HepG2 (cell line): ENCODE measurements around the gene SLC1A5. TPM values are rescaled to one million over a fixed set of nuclear protein-coding genes. Genes with fewer than 3 reads are reported as not detected.

ENCODE experiments used
- BRD4 ChIP-seq: sonication (generic); formaldehyde crosslinking; IDR thresholded peaks from 2 replicates; pipeline ENCODE4 v1.4.0; 2020; ENCODE audit warnings: missing genetic modification reagents
- FOXC1 ChIP-seq: sonication (generic); formaldehyde crosslinking; IDR thresholded peaks from 2 replicates; pipeline ENCODE4 v1.8.0; 2022; ENCODE audit warnings: mild to moderate bottlenecking, missing genetic modification reagents, borderline replicate concordance
- GTF2F1 ChIP-seq: fragments of 150-350 bp; IDR thresholded peaks from 2 replicates; pipeline ENCODE4 v1.6.1; 2014; ENCODE audit warnings: low read length
- HNRNPH1 ChIP-seq: fragments of 200-400 bp; formaldehyde crosslinking; optimal IDR thresholded peaks from 2 replicates; pipeline ENCODE3; 2017; ENCODE audit warnings: mild to moderate bottlenecking, low read depth, low read length
- NFKB2 ChIP-seq: sonication (generic); formaldehyde crosslinking; IDR thresholded peaks from 2 replicates; pipeline ENCODE4 v1.4.0; 2020; ENCODE audit warnings: missing genetic modification reagents, borderline replicate concordance
- NFYB ChIP-seq: sonication (generic); formaldehyde crosslinking; IDR thresholded peaks from 2 replicates; pipeline ENCODE4 v1.4.0; 2020; ENCODE audit warnings: missing genetic modification reagents
- NKX3-1 ChIP-seq: sonication (generic); formaldehyde crosslinking; IDR thresholded peaks from 2 replicates; pipeline ENCODE4 v1.5.0; 2020; ENCODE audit warnings: missing genetic modification reagents
- POLR2A ChIP-seq, 2 experiments: IDR thresholded peaks; 2 replicates each; pipeline ENCODE4 v1.6.1; 2011; ENCODE audit warnings: low read depth in 2 of 2, low read length in 2 of 2, mild to moderate bottlenecking in 1 of 2, moderate library complexity in 1 of 2; ENCODE audit not compliant: insufficient read depth in 1 of 2
- RBAK ChIP-seq: sonication (generic); formaldehyde crosslinking; IDR thresholded peaks from 2 replicates; pipeline ENCODE4 v1.5.1; 2020; ENCODE audit warnings: mild to moderate bottlenecking, missing genetic modification reagents
- REXO4 ChIP-seq: sonication (generic); formaldehyde crosslinking; IDR thresholded peaks from 2 replicates; pipeline ENCODE4 v1.8.0; 2022; ENCODE audit warnings: missing genetic modification reagents, mild to moderate bottlenecking, borderline replicate concordance
- SOX6 ChIP-seq, 2 experiments: fragments of 450-650 bp in 1 of 2; sonication (generic) in 1 of 2; formaldehyde crosslinking in 1 of 2; IDR thresholded peaks; 2 replicates each; pipeline versions ENCODE4 v1.4.0 to v1.6.1; 2017 to 2020; ENCODE audit warnings: antibody characterized with exemption in 1 of 2, mild to moderate bottlenecking in 1 of 2, missing genetic modification reagents in 1 of 2
- STAG1 ChIP-seq: sonication (generic); formaldehyde crosslinking; IDR thresholded peaks from 2 replicates; pipeline ENCODE4 v1.4.0; 2020; ENCODE audit warnings: missing genetic modification reagents
- TEAD3 ChIP-seq: optimal IDR thresholded peaks from 2 replicates; pipeline ENCODE3; 2016; ENCODE audit warnings: borderline replicate concordance
- ZNF138 ChIP-seq: sonication (generic); formaldehyde crosslinking; IDR thresholded peaks from 2 replicates; pipeline ENCODE4 v1.5.0; 2020; ENCODE audit warnings: mild to moderate bottlenecking, low read depth, missing genetic modification reagents
- ZNF180 ChIP-seq: sonication (generic); formaldehyde crosslinking; IDR thresholded peaks from 2 replicates; pipeline ENCODE4 v1.4.0; 2020; ENCODE audit warnings: low read depth, missing genetic modification reagents, borderline replicate concordance
- polyA plus RNA-seq, 8 experiments: library from polyadenylated mRNA; depleted of rRNA in 3 of 8; stranded (reverse) in 7 of 8; unstranded in 1 of 8; fragments of >200 nt; fragmentation: Illumina TruSeq in 4 of 8; extraction: Trizol in 4 of 8; gene quantifications; 2 replicates each; pipeline versions ENCODE4 v1.2.1 to v1.2.3, GENCODE V29; 2011 to 2016; ENCODE audit warnings: low read depth in 4 of 8, missing spikeins in 1 of 8, mixed read lengths in 1 of 8; ENCODE audit not compliant: insufficient read depth in 1 of 8
- total RNA-seq, 5 experiments: library from RNA; depleted of rRNA; stranded (reverse); fragments of >200 nt; fragmentation: Illumina TruSeq; extraction: Trizol; gene quantifications; 2 replicates each; pipeline ENCODE4 v1.2.3, GENCODE V29; 2016; ENCODE audit warnings: low read depth in 1 of 5
- TF ChIP-seq, protein P1 (sequence below): sonication (generic); formaldehyde crosslinking; IDR thresholded peaks from 2 replicates; pipeline ENCODE4 v1.4.0; 2020; ENCODE audit warnings: mild to moderate bottlenecking, missing genetic modification reagents
- TF ChIP-seq, protein P2 (sequence below): IDR thresholded peaks from 2 replicates; pipeline ENCODE4 v1.6.1; 2018; ENCODE audit warnings: missing genetic modification reagents, mild to moderate bottlenecking, missing compliant biosample characterization
- TF ChIP-seq, protein P3 (sequence below): sonication (generic); formaldehyde crosslinking; IDR thresholded peaks from 2 replicates; pipeline ENCODE4 v1.4.0; 2020; ENCODE audit warnings: low read depth, mild to moderate bottlenecking, missing genetic modification reagents
- TF ChIP-seq, protein P4 (sequence below): sonication (generic); formaldehyde crosslinking; IDR thresholded peaks from 2 replicates; pipeline ENCODE4 v1.5.0; 2020; ENCODE audit warnings: missing genetic modification reagents
- TF ChIP-seq, protein P5 (sequence below): sonication (generic); formaldehyde crosslinking; IDR thresholded peaks from 2 replicates; pipeline ENCODE4 v1.4.0; 2020; ENCODE audit warnings: missing genetic modification reagents, borderline replicate concordance
- TF ChIP-seq, protein P6 (sequence below): sonication (generic); formaldehyde crosslinking; IDR thresholded peaks from 2 replicates; pipeline ENCODE4 v1.5.0; 2020; ENCODE audit warnings: missing genetic modification reagents

The SLC1A5 gene
- total and polyA plus RNA-seq, 2 of the 13 experiments (the other 11 are each of a cell fraction or from before 2014, with no cell fraction given) = 120 to 159 TPM

DNA sequence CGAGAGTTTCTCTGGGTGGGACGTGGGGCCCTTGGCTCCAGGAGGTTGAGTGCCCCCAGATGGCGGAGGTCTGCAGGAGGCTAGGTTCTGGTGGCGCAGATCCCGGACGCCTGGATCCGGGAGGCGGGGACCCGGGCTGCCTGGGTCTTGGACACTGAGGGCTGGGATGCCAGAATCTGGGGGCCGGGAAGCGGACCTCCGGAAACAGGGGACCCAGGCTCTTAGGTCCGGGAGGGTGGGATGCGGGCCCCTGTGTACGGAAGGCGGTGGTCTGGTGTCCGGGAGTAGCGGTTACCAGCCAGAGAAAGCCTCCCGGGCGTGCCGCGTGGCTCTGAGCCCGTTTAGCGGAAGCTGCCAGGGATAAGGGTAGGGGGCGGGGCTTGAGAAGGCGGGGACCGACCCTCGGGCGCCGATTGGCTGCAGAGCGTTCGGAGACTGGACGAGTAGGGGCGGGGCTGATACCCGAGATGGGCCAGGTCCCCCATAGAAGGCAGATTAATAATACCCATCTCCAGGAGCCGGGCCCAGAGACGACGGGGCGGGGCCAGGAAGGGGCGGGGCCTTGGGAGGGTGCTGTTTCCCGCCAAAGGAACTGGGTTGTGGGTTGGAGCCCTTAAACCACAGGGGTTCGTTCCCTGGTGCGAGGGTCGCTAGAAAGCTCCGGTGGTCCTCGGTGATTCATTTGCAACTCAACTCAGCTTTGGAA lies at the start of gene SLC1A5 (continued):
- TF ChIP-seq, protein P1, sequence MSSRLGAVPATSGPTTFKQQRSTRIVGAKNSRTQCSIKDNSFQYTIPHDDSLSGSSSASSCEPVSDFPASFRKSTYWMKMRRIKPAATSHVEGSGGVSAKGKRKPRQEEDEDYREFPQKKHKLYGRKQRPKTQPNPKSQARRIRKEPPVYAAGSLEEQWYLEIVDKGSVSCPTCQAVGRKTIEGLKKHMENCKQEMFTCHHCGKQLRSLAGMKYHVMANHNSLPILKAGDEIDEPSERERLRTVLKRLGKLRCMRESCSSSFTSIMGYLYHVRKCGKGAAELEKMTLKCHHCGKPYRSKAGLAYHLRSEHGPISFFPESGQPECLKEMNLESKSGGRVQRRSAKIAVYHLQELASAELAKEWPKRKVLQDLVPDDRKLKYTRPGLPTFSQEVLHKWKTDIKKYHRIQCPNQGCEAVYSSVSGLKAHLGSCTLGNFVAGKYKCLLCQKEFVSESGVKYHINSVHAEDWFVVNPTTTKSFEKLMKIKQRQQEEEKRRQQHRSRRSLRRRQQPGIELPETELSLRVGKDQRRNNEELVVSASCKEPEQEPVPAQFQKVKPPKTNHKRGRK = no peak
- TF ChIP-seq RBAK (CRISPR knock-in tag) (no peak), GTF2F1 (no peak), STAG1 (no peak), TEAD3 (CRISPR knock-in tag) (peak; percentile 57), NKX3-1 (CRISPR knock-in tag) (no peak), ZNF138 (CRISPR knock-in tag) (no peak), REXO4 (no peak), HNRNPH1 (no peak), BRD4 (CRISPR knock-in tag) (no peak), ZNF180 (CRISPR knock-in tag) (no peak), SOX6 (IDR thresholded peaks at IDR 0.05) (no peak), SOX6 (CRISPR knock-in tag; IDR thresholded peaks at IDR 0.05) (peak; percentile 64; the same call in 1 of the 2 replicates), NFKB2 (0 out of 2 replicates have a peak, but pooled peaks have one; percentile 20), POLR2A (IDR thresholded peaks at IDR 0.05; ENCODE audit: insufficient read depth in 1 of 2, low read depth in 2 of 2, low read length in 2 of 2) (peak; percentile 99 to 100), NFYB (CRISPR knock-in tag) (peak; percentile 85), FOXC1 (CRISPR knock-in tag) (peak; percentile 77)
- TF ChIP-seq, protein P2, sequence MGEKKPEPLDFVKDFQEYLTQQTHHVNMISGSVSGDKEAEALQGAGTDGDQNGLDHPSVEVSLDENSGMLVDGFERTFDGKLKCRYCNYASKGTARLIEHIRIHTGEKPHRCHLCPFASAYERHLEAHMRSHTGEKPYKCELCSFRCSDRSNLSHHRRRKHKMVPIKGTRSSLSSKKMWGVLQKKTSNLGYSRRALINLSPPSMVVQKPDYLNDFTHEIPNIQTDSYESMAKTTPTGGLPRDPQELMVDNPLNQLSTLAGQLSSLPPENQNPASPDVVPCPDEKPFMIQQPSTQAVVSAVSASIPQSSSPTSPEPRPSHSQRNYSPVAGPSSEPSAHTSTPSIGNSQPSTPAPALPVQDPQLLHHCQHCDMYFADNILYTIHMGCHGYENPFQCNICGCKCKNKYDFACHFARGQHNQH (CRISPR knock-in tag) = peak; percentile 86
- TF ChIP-seq, protein P3, sequence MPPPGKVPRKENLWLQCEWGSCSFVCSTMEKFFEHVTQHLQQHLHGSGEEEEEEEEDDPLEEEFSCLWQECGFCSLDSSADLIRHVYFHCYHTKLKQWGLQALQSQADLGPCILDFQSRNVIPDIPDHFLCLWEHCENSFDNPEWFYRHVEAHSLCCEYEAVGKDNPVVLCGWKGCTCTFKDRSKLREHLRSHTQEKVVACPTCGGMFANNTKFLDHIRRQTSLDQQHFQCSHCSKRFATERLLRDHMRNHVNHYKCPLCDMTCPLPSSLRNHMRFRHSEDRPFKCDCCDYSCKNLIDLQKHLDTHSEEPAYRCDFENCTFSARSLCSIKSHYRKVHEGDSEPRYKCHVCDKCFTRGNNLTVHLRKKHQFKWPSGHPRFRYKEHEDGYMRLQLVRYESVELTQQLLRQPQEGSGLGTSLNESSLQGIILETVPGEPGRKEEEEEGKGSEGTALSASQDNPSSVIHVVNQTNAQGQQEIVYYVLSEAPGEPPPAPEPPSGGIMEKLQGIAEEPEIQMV (CRISPR knock-in tag) = 0 out of 2 replicates have a peak, but pooled peaks have one; percentile 27
- TF ChIP-seq, protein P4, sequence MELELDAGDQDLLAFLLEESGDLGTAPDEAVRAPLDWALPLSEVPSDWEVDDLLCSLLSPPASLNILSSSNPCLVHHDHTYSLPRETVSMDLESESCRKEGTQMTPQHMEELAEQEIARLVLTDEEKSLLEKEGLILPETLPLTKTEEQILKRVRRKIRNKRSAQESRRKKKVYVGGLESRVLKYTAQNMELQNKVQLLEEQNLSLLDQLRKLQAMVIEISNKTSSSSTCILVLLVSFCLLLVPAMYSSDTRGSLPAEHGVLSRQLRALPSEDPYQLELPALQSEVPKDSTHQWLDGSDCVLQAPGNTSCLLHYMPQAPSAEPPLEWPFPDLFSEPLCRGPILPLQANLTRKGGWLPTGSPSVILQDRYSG (CRISPR knock-in tag) = no peak
- TF ChIP-seq, protein P5, sequence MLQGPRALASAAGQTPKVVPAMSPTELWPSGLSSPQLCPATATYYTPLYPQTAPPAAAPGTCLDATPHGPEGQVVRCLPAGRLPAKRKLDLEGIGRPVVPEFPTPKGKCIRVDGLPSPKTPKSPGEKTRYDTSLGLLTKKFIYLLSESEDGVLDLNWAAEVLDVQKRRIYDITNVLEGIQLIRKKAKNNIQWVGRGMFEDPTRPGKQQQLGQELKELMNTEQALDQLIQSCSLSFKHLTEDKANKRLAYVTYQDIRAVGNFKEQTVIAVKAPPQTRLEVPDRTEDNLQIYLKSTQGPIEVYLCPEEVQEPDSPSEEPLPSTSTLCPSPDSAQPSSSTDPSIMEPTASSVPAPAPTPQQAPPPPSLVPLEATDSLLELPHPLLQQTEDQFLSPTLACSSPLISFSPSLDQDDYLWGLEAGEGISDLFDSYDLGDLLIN (CRISPR knock-in tag) = no peak; the same call in 1 of the 2 replicates
- TF ChIP-seq, protein P6, sequence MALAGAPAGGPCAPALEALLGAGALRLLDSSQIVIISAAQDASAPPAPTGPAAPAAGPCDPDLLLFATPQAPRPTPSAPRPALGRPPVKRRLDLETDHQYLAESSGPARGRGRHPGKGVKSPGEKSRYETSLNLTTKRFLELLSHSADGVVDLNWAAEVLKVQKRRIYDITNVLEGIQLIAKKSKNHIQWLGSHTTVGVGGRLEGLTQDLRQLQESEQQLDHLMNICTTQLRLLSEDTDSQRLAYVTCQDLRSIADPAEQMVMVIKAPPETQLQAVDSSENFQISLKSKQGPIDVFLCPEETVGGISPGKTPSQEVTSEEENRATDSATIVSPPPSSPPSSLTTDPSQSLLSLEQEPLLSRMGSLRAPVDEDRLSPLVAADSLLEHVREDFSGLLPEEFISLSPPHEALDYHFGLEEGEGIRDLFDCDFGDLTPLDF (CRISPR knock-in tag) = peak; percentile 71
